Fibroblast of the aortic adventitia (primary cell): Measurements from ENCODE around the gene INHBB. TPM values are rescaled to one million over a fixed set of nuclear protein-coding genes. Genes with fewer than 3 reads are reported as not detected.
"Not testable (repeated sequence)": the region's sequence is repeated elsewhere in the genome, so short reads cannot be mapped to it uniquely, and the experiment has no call there.

ENCODE experiments used
- DNase-seq: peaks from one replicate; pipeline ENCODE4 v3.0.0-alpha.2; 2010; ENCODE audit warnings: low read depth
- H3K4me3 ChIP-seq: 2 replicates; pipeline ENCODE4 v1.5.1; 2011; ENCODE audit warnings: low read depth, mild to moderate bottlenecking, control low read depth, low read length, moderate library complexity
- total RNA-seq: library from RNA; depleted of rRNA; stranded (reverse); fragments of >200 nt; gene quantifications from 2 replicates; pipeline ENCODE4 v1.2.3, GENCODE V29; 2012; ENCODE audit warnings: low replicate concordance
- TF ChIP-seq, protein P1 (sequence below): IDR thresholded peaks from 2 replicates; pipeline ENCODE4 v1.5.1; 2011; ENCODE audit warnings: mild to moderate bottlenecking, low read length, control low read depth, inconsistent platforms; ENCODE audit not compliant: insufficient read depth

INHBB gene
- total RNA-seq, 1 donor = not detected

DNA sequence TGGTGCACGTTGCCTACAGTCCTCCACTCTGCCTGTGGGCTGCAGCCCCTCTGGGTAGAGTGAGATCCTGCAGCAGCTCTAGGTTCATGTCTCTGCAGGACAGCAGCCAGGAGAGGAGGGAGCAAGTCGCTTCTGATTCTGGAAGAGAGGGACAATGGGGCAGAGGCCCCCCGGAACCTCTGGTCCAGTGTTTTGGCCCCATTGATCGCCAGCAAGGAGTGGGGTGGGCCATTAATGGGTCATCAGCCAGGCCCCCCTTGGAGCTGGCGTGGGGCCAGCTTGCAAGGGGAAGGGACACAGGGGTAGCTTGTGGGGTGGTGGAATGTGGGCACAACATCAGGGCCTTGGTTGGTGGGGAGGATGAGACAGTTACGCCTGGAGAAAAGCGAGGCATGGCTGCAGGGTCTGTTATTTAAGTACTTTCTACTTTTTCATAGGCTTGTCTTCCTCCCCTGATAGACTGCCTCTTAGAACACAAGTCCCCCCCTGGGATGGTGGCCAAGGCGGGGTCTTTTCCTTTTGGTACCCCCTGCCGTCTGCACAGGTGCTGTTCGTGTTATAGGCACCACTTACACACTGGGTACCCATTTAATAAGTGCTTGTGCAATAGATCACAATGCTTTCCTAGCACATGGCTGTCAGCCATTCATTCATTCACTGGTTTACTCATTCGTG, 44.6 kb downstream of the INHBB start:
- TF ChIP-seq, protein P1, sequence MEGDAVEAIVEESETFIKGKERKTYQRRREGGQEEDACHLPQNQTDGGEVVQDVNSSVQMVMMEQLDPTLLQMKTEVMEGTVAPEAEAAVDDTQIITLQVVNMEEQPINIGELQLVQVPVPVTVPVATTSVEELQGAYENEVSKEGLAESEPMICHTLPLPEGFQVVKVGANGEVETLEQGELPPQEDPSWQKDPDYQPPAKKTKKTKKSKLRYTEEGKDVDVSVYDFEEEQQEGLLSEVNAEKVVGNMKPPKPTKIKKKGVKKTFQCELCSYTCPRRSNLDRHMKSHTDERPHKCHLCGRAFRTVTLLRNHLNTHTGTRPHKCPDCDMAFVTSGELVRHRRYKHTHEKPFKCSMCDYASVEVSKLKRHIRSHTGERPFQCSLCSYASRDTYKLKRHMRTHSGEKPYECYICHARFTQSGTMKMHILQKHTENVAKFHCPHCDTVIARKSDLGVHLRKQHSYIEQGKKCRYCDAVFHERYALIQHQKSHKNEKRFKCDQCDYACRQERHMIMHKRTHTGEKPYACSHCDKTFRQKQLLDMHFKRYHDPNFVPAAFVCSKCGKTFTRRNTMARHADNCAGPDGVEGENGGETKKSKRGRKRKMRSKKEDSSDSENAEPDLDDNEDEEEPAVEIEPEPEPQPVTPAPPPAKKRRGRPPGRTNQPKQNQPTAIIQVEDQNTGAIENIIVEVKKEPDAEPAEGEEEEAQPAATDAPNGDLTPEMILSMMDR = no peak
- H3K4me3 ChIP-seq = no peak overlapping the region
- no peak for DNase-seq

DNA sequence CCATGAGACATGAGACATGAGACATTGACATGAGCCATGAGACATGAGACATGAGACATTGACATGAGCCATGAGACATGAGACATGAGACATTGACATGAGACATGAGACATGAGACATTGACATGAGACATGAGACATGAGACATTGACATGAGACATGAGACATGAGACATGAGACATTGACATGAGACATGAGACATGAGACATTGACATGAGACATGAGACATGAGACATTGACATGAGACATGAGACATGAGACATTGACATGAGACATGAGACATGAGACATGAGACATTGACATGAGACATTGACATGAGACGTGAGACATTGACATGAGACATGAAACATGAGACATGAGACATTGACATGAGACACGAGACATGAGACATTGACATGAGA, 45.4 kb downstream of the INHBB start:
- H3K4me3 ChIP-seq, DNase-seq: not testable (repeated sequence)

DNA sequence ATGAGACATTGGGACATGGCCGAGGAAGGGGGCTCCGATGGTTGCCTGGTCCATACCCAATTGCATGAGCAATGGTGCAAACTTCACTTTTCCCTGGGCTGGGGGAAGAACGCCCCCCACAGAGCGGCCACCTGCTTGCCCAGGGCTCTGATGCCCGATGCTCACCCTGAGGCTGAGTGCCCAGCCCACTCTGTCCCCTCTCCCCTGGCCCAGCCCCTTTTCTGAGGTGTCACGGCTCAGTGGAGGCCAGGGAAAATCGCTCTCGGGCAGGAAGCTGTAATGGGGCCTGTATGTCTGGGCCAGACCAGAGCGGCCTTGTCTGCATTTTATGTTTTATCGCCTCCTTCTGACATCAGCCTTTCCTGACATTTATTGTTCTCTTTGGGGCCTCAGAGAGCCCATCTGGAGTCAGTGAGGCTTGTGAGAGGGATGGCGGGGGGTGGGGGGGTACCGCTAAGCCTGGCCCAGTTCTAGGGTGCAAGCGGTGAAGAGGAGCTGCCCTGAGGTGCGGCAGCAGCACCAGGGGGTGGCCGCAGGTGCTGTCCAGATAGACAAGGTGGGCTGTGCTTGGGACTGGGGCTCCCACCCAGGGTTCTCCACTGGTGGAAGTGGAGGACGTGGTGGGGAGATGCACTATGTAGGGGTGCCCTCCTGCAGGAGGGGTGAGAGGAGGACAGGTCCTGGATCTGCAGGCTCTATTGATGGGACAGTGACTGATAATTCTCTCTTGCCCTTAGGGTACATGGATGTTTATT, 46.2 kb downstream of the INHBB start:
- H3K4me3 ChIP-seq = no peak overlapping the region
- TF ChIP-seq, protein P1 = no peak
- no peak for DNase-seq

DNA sequence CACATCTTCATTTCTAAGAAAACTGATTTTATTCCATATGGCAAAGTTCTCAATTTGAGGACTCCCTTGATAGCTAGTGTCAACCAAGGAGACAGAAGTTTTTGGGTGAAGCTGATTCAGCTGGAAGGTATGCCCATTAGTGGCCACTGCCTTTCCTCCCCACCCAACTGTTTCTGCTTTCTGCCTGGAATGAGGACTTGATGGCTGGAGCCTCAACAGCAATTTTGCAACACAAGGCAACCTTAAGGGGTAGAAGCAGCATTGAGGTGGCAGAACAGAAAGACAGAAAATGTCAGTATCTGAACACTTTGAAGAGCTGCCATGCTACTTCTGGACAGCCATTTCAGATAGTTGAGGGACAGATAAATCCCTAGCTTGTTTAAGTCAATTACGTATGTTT, 47.0 kb downstream of the INHBB start:
- DNase-seq = no peak
- TF ChIP-seq, protein P1 = no peak

DNA sequence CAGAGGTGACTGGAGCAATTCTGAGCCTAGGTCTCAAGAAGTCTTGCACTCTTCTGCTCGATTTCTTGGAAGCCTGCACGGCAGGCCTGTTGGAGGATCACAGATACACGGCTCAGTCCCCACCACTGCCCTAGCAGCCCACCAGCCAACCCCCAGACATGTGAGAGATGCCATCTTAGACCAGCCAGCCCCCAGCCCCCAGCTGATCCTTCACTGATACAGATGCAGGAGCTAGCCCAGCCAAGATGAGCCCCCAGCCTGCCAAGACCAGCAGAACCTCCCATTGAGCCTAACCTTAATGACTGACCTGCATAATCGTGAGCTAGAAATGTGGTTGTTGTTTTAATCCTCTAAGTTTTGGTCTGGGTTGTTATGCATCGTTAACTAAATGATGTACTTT, 47.5 kb downstream of the INHBB start:
- TF ChIP-seq, protein P1 = no peak
- DNase-seq = no peak
- H3K4me3 ChIP-seq = no peak overlapping the region

More for the DNA sequence above, 47.0 kb downstream of the INHBB start:
- H3K4me3 ChIP-seq = no peak overlapping the region

DNA sequence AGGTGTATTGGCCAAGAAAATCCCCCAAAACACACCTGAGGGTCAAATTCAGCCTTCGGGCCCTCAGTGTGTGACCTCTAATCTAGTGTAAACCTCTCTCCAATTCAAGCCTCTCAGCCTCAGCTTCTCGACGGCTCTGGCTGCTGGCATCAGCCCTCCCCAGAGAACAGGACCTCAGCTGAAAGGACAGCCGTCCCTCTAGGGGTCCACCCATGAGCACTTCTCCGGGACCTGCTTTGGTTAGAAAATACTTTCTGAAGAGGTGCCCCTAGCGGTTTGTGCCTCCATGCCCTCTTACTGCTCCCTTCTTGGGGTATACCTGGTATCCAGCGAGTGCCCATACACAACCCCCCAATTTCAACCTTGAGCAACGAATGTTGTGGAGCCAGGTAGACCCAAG, 48.8 kb downstream of the INHBB start:
- DNase-seq = no peak
- no peak overlapping the region for H3K4me3 ChIP-seq
- TF ChIP-seq, protein P1 = no peak

DNA sequence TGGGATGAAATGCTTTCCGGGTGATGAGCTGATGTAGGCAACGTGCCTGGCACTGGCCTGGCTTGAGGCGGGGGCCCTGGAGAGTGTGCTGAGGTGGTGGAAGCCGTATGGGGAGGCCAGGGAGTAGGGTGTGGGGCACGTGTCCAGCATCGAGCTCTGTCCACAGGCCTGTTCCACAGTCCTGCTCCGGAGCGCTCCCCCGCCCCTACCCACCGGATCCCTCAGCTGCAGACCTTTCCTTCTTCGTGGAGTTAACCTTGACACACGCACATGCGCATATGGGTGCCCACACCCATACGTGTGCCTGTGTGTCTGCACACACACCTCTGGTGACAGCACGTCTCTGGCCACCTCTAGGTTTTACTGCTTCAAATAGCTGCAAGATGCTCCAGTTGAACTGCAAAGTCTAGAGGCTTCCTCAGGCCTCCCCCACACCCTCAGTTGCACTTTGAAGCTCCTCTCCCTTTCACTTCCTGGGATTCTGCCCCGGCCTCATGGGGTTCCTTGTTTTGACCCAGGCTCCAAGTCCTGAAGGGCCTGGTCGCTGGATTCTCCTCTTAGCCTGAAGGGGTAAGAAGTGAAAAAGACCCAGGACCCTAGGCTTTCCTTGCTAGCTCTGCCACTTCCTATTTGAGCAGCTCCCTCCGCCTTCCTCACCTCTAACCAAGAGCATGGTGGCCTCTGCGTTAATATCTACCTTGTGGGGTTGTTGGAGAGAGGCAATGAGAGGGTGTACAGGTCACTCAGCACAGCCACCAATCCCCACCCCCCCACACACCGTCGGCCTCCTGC, 49.5 kb downstream of the INHBB start:
- no peak for DNase-seq
- H3K4me3 ChIP-seq = no peak overlapping the region
- TF ChIP-seq, protein P1 = no peak
